ENCODE measurements around the gene APOL6. TPM values are rescaled to one million over a fixed set of nuclear protein-coding genes. Genes with fewer than 3 reads are reported as not detected.
A peak's percentile ranks its signal among the peaks of the same experiment; 100 is the strongest.

The APOL6 gene
- total RNA-seq, 1 donor from 2014 or later: not detected

- no peaks in the 10 kb centered on the region for H4K20me1 ChIP-seq (ENCODE audit: low read depth)
- no peak overlapping the region for H3K27ac ChIP-seq
- no peak overlapping the region for H3K4me3 ChIP-seq
- H3K4me2 ChIP-seq: no peak overlapping the region
- Mint-ChIP-seq H3K36me3 (no peaks in the 10 kb centered on the region), H3K27me3 (ENCODE audit: insufficient read depth, low read depth) (peaks cover 10% of the 10 kb centered on the region), H3K27ac (no peak overlapping the region), H3K4me1 (peaks cover 21% of the 10 kb centered on the region), H3K4me3 (no peak overlapping the region), H3K9me3 (no peaks in the 10 kb centered on the region)
- H3K9me3 ChIP-seq (ENCODE audit: low read depth): no peaks in the 10 kb centered on the region
- DNase-seq (ENCODE audit: low spot score): no peak
- H2AFZ ChIP-seq (replicated peaks): no peak overlapping the region
- no peaks in the 10 kb centered on the region for H3K79me2 ChIP-seq (ENCODE audit: low read depth)
- peaks cover 5% of the 10 kb centered on the region for H3K4me1 ChIP-seq
- H3F3A ChIP-seq (ENCODE audit: low read depth): no peaks in the 10 kb centered on the region
- TF ChIP-seq, protein P1, sequence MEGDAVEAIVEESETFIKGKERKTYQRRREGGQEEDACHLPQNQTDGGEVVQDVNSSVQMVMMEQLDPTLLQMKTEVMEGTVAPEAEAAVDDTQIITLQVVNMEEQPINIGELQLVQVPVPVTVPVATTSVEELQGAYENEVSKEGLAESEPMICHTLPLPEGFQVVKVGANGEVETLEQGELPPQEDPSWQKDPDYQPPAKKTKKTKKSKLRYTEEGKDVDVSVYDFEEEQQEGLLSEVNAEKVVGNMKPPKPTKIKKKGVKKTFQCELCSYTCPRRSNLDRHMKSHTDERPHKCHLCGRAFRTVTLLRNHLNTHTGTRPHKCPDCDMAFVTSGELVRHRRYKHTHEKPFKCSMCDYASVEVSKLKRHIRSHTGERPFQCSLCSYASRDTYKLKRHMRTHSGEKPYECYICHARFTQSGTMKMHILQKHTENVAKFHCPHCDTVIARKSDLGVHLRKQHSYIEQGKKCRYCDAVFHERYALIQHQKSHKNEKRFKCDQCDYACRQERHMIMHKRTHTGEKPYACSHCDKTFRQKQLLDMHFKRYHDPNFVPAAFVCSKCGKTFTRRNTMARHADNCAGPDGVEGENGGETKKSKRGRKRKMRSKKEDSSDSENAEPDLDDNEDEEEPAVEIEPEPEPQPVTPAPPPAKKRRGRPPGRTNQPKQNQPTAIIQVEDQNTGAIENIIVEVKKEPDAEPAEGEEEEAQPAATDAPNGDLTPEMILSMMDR (IDR thresholded peaks at IDR 0.05): no peak
- TF ChIP-seq EZH2 (IDR thresholded peaks at IDR 0.05): no peak
- TF ChIP-seq EZH2phosphoT487 (IDR thresholded peaks at IDR 0.05): no peak
- no peaks in the 10 kb centered on the region for H3K36me3 ChIP-seq
- no peak overlapping the region for H3K9ac ChIP-seq
- no peaks in the 10 kb centered on the region for H3K27me3 ChIP-seq
These were observed 40.2 kb upstream of the APOL6 start for GRCh38 chr22:35608088-35608487.

DNA sequence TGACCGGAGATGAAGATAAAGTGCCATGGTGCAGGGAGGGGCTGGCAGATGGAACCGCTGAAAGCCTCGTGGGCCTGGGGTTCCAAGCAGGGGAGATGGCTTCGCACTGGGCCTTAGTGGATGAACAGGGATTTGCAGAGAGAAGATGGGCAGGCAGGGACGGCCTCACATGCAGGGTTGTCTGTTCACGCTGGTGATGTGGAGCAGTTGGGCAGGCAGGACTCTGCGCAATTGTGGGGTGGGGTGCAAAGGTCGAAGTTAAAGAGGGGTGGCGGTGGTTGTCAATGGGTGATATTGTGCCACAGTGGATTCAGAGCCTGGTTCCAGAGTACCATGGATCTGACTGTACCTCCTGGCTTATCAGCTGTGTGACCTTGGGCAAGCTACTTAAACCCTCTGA, 39.0 kb upstream of the APOL6 start:
- Histone ChIP-seq H3K27ac (no peak overlapping the region), H3K36me3 (no peaks in the 10 kb centered on the region), H3K4me2 (no peak overlapping the region), H4K20me1 (ENCODE audit: low read depth) (no peaks in the 10 kb centered on the region), H3K4me3 (no peak overlapping the region), H2AFZ (replicated peaks) (no peak overlapping the region), H3F3A (ENCODE audit: low read depth) (no peaks in the 10 kb centered on the region), H3K9me3 (ENCODE audit: low read depth) (no peaks in the 10 kb centered on the region), H3K9ac (no peak overlapping the region), H3K27me3 (no peaks in the 10 kb centered on the region), H3K79me2 (ENCODE audit: low read depth) (no peaks in the 10 kb centered on the region), H3K4me1 (peaks cover 5% of the 10 kb centered on the region)
- no peak for DNase-seq (ENCODE audit: low spot score)
- TF ChIP-seq EZH2phosphoT487 (IDR thresholded peaks at IDR 0.05) (no peak), EZH2 (IDR thresholded peaks at IDR 0.05) (no peak)
- TF ChIP-seq, protein P1 (IDR thresholded peaks at IDR 0.05): no peak
- Mint-ChIP-seq H3K4me1 (peaks cover 20% of the 10 kb centered on the region), H3K27me3 (ENCODE audit: insufficient read depth, low read depth) (peaks cover 9% of the 10 kb centered on the region), H3K36me3 (no peaks in the 10 kb centered on the region), H3K27ac (peak overlapping the region; percentile 28), H3K9me3 (no peaks in the 10 kb centered on the region), H3K4me3 (no peak overlapping the region)

- Mint-ChIP-seq H3K27me3 (ENCODE audit: insufficient read depth, low read depth) (peaks cover 9% of the 10 kb centered on the region), H3K27ac (no peak overlapping the region), H3K9me3 (no peaks in the 10 kb centered on the region), H3K4me3 (no peak overlapping the region), H3K36me3 (no peaks in the 10 kb centered on the region), H3K4me1 (peaks cover 16% of the 10 kb centered on the region)
- Histone ChIP-seq H3K4me3 (no peak overlapping the region), H3K27me3 (no peaks in the 10 kb centered on the region), H3K4me1 (no peaks in the 10 kb centered on the region), H3K79me2 (ENCODE audit: low read depth) (no peaks in the 10 kb centered on the region), H4K20me1 (ENCODE audit: low read depth) (no peaks in the 10 kb centered on the region), H2AFZ (replicated peaks) (no peak overlapping the region), H3K36me3 (no peaks in the 10 kb centered on the region), H3K9ac (no peak overlapping the region), H3K9me3 (ENCODE audit: low read depth) (no peaks in the 10 kb centered on the region), H3K4me2 (no peak overlapping the region), H3F3A (ENCODE audit: low read depth) (no peaks in the 10 kb centered on the region), H3K27ac (no peak overlapping the region)
- no peak for TF ChIP-seq EZH2 (IDR thresholded peaks at IDR 0.05)
- no peak for TF ChIP-seq EZH2phosphoT487 (IDR thresholded peaks at IDR 0.05)
- TF ChIP-seq, protein P1 (IDR thresholded peaks at IDR 0.05): no peak
- DNase-seq (ENCODE audit: low spot score): no peak
These were observed 38.5 kb upstream of the APOL6 start for GRCh38 chr22:35609761-35610160.
